GM10248 (cell line): ENCODE measurements around the gene UBL7.
"Not testable (repeated sequence)": the region's sequence is repeated elsewhere in the genome, so short reads cannot be mapped to it uniquely, and the experiment has no call there.

Experiments
- CTCF ChIA-PET: fragments of 300-600 bp; sonication (Branson Sonifier 250); formaldehyde crosslinking; extraction: SDS; loops from one replicate; lab custom pipeline; 2021; ENCODE audit warnings: antibody characterized with exemption; lab: Yijun Ruan, JAX
- POLR2A ChIA-PET: fragments of 350-650 bp; sonication (Branson Sonifier 250); formaldehyde crosslinking; extraction: SDS; loops from one replicate; lab custom pipeline; 2020; ENCODE audit warnings: antibody characterized with exemption; lab: Yijun Ruan, JAX
- DNase-seq: peaks from one replicate; pipeline ENCODE4 v3.0.0; 2012; ENCODE audit errors: extremely low spot score
- CTCF ChIP-seq: IDR thresholded peaks from 2 replicates; pipeline ENCODE4 v1.5.1; 2012; ENCODE audit warnings: mild to moderate bottlenecking, low read depth; ENCODE audit errors: extremely low read depth, missing control alignments, control extremely low read depth

The UBL7 gene

GRCh38 chr15:74466570-74466969 is 5.6 kb upstream of the UBL7 start:
- no peak for TF ChIP-seq CTCF
- CTCF ChIA-PET = no interaction called here
- DNase-seq = no peak
- POLR2A ChIA-PET = no interaction called here

- DNase-seq = no peak
- TF ChIP-seq CTCF = no peak
- ChIA-PET CTCF (interaction anchor here (1.0 kb wide), 1 partner anchor 92 kb away, joined by 3 read pairs; no protein-coding TSS in a partner anchor), POLR2A (no interaction called here)
These were observed 3.9 kb upstream of the UBL7 start for GRCh38 chr15:74464897-74465296.

GRCh38 chr15:74464216-74464615 is 3.3 kb upstream of the UBL7 start:
- DNase-seq = no peak
- CTCF ChIA-PET = interaction anchor here (1.0 kb wide), 1 partner anchor 91 kb away, joined by 3 read pairs; no protein-coding TSS in a partner anchor
- POLR2A ChIA-PET = no interaction called here
- TF ChIP-seq CTCF = no peak

DNA sequence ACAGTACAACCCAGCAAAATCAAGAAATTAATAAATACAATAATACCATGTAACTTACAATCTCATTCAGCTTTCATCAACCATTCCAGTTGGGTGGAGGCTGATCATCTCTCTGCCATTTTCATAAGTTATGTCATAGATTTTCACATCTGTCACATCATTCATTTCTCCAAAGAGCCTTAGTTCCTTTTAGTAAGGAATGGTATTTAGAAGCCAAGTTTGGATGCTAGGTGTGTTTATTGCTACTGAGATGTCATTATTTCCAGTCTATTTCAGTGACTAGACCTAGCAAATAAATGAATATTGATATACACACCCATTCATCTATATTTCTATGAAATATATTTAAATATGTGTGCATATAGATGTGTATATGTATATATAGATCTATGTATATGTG is 2.7 kb upstream of the UBL7 start:
- no peak for TF ChIP-seq CTCF
- CTCF ChIA-PET = interaction anchor here (2.3 to 3.8 kb wide), 2 partner anchors 25 to 81 kb away, joined by 6 to 19 read pairs; no protein-coding TSS in a partner anchor
- DNase-seq = no peak
- POLR2A ChIA-PET = no interaction called here

DNA sequence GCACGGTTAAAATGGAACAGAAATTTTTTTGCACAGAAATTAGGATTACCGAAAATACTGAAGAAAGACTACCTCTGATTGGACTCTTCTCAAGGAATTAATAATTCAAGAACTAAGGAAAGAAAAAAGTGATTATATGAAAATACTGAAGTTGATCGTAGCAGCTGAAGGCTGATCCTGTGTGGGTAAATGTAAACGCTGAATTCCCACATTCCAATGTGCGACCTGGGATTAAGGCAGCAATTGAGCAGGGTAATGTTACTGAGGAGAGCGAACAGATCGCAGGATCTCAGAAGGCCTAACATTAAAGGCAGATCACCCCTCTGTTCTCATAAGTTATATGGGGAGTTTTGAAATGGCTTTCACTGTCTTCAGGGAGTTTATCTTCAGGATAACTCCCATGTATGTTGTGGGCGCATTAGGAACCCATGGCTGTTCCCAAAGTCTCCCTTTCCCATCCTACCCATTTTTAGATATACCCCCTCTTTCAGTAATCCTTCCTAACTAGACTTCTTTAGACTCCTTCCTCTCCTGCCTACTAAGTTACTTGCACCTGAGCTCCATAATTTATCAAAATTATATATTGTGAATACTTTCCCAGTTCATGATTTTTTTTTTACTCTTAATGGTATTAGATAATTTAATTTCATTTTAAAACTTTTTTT is 1.0 kb upstream of the UBL7 start:
- POLR2A ChIA-PET = no interaction called here
- TF ChIP-seq CTCF = no peak
- CTCF ChIA-PET = interaction anchor here (0.9 to 3.8 kb wide), 10 partner anchors 12 to 86 kb away, joined by 3 to 19 read pairs (median 4); no protein-coding TSS in a partner anchor
- DNase-seq = no peak

- POLR2A ChIA-PET = interaction anchor here (1.0 to 1.2 kb wide), 2 partner anchors 14 to 142 kb away, joined by 3 to 6 read pairs; no protein-coding TSS in a partner anchor
- DNase-seq = peak; percentile 65
- CTCF ChIA-PET = interaction anchor here (0.7 to 3.8 kb wide), 10 partner anchors 10 to 309 kb away, joined by 3 to 19 read pairs (median 4); no protein-coding TSS in a partner anchor
- TF ChIP-seq CTCF = no peak
These were observed 662 bp downstream of the UBL7 start for GRCh38 chr15:74460298-74460697.

DNA sequence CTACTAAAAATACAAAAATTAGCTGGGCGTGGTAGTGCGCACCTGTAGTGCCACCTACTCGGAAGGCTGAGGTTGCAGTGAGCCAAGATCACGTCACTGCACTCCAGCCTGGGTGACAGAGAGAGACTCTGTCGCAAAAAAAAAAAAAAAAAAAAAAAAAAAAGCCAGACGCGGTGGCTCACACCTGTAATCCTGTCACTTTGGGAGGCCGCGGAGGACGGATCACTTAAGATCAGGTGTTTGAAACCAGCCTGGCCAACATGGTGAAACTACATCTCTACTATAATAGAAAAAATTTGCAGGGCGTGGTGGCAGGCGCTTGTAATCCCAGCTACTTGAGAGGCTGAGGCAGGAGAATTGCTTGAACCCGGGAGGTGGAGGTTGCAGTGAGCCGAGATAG is 1.2 kb downstream of the UBL7 start:
- CTCF ChIA-PET = interaction anchor here (1.1 to 3.8 kb wide), 8 partner anchors 10 to 310 kb away, joined by 3 to 19 read pairs (median 4); no protein-coding TSS in a partner anchor
- POLR2A ChIA-PET = interaction anchor here (1.2 kb wide), 1 partner anchor 141 kb away, joined by 6 read pairs; no protein-coding TSS in a partner anchor
- not testable (repeated sequence) for DNase-seq
